Small intestine (tissue), 7 donors: ENCODE measurements around the gene RTKN2. TPM values are rescaled to one million over a fixed set of nuclear protein-coding genes. Genes with fewer than 3 reads are reported as not detected.

Source experiments
- DNase-seq, 2 donors: peaks; one replicate each; pipeline versions ENCODE4 v3.0.0 to v3.0.0-alpha.2; 2013
- FAIRE-seq: peaks from 2 replicates; lab custom pipeline; 2012; peaks lifted over from hg19 to GRCh38; lab: Jason Lieb, UNC
- H3K27ac ChIP-seq, 3 donors: one replicate each; pipeline ENCODE4 v1.5.1; 2013; ENCODE audit warnings: low read length in 2 of 3, mild to moderate bottlenecking in 2 of 3, control low read depth in 1 of 3, inconsistent platforms in 1 of 3, low read depth in 1 of 3, moderate library complexity in 1 of 3
- H3K27me3 ChIP-seq, 3 donors: one replicate each; pipeline ENCODE4 v1.6.1; 2013; ENCODE audit warnings: low read length in 3 of 3, inconsistent platforms in 1 of 3; ENCODE audit not compliant: control insufficient read depth in 3 of 3, insufficient read depth in 3 of 3
- H3K36me3 ChIP-seq, 3 donors: one replicate each; pipeline ENCODE4 v1.6.1; 2013; ENCODE audit warnings: low read length in 3 of 3, inconsistent platforms in 1 of 3, low read depth in 1 of 3, mild to moderate bottlenecking in 1 of 3, moderate library complexity in 1 of 3; ENCODE audit not compliant: control insufficient read depth in 3 of 3, insufficient read depth in 2 of 3
- H3K4me1 ChIP-seq, 3 donors: one replicate each; pipeline ENCODE4 v1.6.1; 2013; ENCODE audit warnings: low read length in 2 of 3, inconsistent platforms in 1 of 3, low read depth in 1 of 3, mild to moderate bottlenecking in 1 of 3, moderate library complexity in 1 of 3; ENCODE audit not compliant: control insufficient read depth in 3 of 3, insufficient read depth in 2 of 3
- H3K4me3 ChIP-seq, 3 donors: one replicate each; pipeline ENCODE4 v1.5.1; 2013; ENCODE audit warnings: low read length in 3 of 3, control low read depth in 1 of 3, inconsistent platforms in 1 of 3, low read depth in 1 of 3, mild to moderate bottlenecking in 1 of 3, moderate library complexity in 1 of 3
- H3K9me3 ChIP-seq, 2 donors: one replicate each; pipeline ENCODE4 v1.6.1; 2013; ENCODE audit warnings: low read depth in 1 of 2, low read length in 1 of 2; ENCODE audit not compliant: control insufficient read depth in 2 of 2, insufficient read depth in 1 of 2
- WGBS, 3 donors: extraction: QIAGEN DNeasy Blood & Tissue Kit; methylation state at CpG; one replicate each; pipeline ENCODE4 v1.1.7; 2013; 5-methylcytosine and 5-hydroxymethylcytosine counted together
- polyA plus RNA-seq, 4 donors: library from polyadenylated mRNA; stranded (reverse) in 3 of 4; unstranded in 1 of 4; fragments of 200-250 nt in 3 of 4; fragments of 120-200 nt in 1 of 4; gene quantifications; one replicate each; pipeline versions ENCODE4 v1.2.1 to v1.2.3, GENCODE V29; 2013
- donor health status: healthy with polysubstance abuse.
- donor health status: control.
- donor health status: control.
- donor health status: Bipolar disorder and iron deficiency.
- donor health status: healthy.

RTKN2 gene
- polyA plus RNA-seq, 4 donors: 0.81 to 6.2 (median 1.7) TPM

DNA sequence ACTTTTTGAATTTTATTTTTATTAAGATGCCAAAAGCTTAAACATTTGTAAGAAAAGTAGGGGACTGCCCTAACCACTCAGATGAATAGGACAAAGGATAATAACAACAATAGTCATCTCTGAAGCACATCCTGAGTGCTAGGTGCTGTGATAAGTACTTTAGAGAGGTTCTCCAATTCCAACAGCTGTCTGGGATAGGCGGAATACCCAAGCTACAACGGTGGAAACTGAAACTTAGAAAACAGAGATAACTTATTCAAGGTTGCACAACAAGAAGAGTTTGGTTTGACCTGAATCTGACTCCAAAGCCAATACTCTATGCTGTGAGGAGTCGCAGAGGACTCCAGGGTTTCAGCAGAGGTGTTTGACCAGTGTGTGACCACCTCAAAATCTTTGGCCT is 2.0 kb downstream of the RTKN2 start:
- H3K9me3 ChIP-seq: no peaks in the 10 kb centered on the region
- DNase-seq (peak; percentile 33 to 36), FAIRE-seq (no peak)
- 12 to 53% (median 40%) methylated on average over 3 of the region's 3 CpGs for WGBS, 3 donors
- H3K27ac ChIP-seq: no peak overlapping the region
- H3K4me1 ChIP-seq: peaks cover 0 to 7% (median 5%) of the 10 kb centered on the region in 3 donors
- H3K27me3 ChIP-seq: no peaks in the 10 kb centered on the region
- no peaks in the 10 kb centered on the region for H3K36me3 ChIP-seq
- no peak overlapping the region for H3K4me3 ChIP-seq

- 39 to 68% (median 48%) methylated on average over 4 of the region's 4 CpGs for WGBS, 3 donors
- Histone ChIP-seq H3K36me3 (peaks cover 0 to 2% (median 0%) of the 10 kb centered on the region in 3 donors), H3K27me3 (no peaks in the 10 kb centered on the region), H3K27ac (no peak overlapping the region), H3K9me3 (no peaks in the 10 kb centered on the region), H3K4me1 (peaks cover 0 to 7% (median 5%) of the 10 kb centered on the region in 3 donors), H3K4me3 (no peak overlapping the region)
- DNase-seq: no peak
- FAIRE-seq: no peak
Measured at GRCh38 chr10:62266147-62266546, 2.5 kb downstream of the RTKN2 start.

DNA sequence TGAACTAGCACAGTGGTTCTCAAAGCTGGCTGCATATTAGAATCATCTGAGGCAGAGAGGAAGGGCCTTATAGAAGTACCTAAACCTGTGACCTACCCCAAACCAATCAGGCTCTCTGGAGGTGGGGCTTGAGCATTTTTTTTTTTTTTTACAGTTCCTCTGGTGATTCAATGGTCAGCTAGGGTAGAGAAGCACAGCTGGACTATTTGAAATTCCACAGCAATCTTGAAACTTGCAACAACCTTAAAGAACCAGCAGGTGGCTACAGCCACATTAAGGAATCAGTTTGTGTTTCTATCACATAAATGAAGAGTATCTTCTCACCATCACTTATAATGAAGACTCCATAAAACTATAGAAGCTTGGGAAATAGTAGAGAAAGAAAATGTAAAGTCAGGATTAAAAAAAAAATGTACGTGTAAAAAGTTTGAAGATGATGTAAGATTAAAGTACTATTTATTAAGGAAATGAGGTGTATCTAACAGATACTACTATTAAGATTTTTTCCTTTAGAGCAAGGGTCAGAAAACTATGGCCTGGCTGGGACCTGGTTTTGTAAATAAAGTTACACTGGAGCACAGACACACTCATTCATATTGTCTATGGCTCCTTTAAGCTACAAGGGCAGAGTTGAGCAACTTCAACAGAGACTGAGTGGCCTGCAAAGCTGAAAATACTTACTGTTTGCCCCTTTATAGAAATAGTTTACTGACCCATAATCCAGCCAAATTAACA is 3.8 kb downstream of the RTKN2 start:
- Histone ChIP-seq H3K4me3 (no peak overlapping the region), H3K27ac (peak overlapping the region in 1 of 3 donors; percentile 41), H3K36me3 (peaks cover 0 to 3% (median 0%) of the 10 kb centered on the region in 3 donors), H3K27me3 (no peaks in the 10 kb centered on the region), H3K4me1 (peaks cover 0 to 7% (median 5%) of the 10 kb centered on the region in 3 donors), H3K9me3 (no peaks in the 10 kb centered on the region)
- DNase-seq (peak; percentile 59 to 60), FAIRE-seq (peak; percentile 47)
- 0 to 27% (median 9%) methylated on average over 1 of the region's 1 CpG for WGBS, 3 donors

- Histone ChIP-seq H3K27ac (no peak overlapping the region), H3K4me3 (no peak overlapping the region), H3K9me3 (no peaks in the 10 kb centered on the region), H3K27me3 (no peaks in the 10 kb centered on the region), H3K4me1 (peaks cover 0 to 5% (median 4%) of the 10 kb centered on the region in 3 donors), H3K36me3 (peaks cover 0 to 3% (median 0%) of the 10 kb centered on the region in 3 donors)
- DNase-seq: no peak
- no peak for FAIRE-seq
Measured at GRCh38 chr10:62264126-62264525, 4.5 kb downstream of the RTKN2 start.

GRCh38 chr10:62261666-62262065 is 7.0 kb downstream of the RTKN2 start:
- H3K4me1 ChIP-seq: peaks cover 0 to 5% (median 4%) of the 10 kb centered on the region in 3 donors
- no peaks in the 10 kb centered on the region for H3K27me3 ChIP-seq
- H3K4me3 ChIP-seq: no peak overlapping the region
- H3K36me3 ChIP-seq: peaks cover 0 to 3% (median 0%) of the 10 kb centered on the region in 3 donors
- H3K9me3 ChIP-seq: no peaks in the 10 kb centered on the region
- no peak overlapping the region for H3K27ac ChIP-seq
- no peak for DNase-seq
- FAIRE-seq: no peak

DNA sequence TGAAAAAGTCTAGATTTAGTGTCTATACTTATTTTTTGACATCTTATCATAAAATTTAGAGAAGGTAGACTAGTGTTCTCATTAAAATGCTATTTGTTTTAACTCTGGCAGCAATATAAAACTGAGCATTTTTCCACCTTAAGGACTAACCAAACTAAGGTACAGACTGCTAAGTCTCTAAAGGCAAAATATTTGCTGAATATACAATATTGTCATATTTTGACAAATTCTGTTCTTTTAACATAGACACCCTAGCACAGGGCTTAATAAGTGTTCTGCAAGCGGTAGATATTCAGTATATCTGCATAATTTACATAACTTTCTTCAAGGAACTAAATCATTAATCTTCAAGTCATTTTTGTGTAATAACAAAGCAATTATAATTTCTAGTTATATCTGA is 8.6 kb downstream of the RTKN2 start:
- Histone ChIP-seq H3K27ac (no peak overlapping the region), H3K36me3 (peaks cover 0 to 3% (median 0%) of the 10 kb centered on the region in 3 donors), H3K9me3 (no peaks in the 10 kb centered on the region), H3K4me3 (no peak overlapping the region), H3K4me1 (peaks cover 0 to 4% (median 0%) of the 10 kb centered on the region in 3 donors), H3K27me3 (no peaks in the 10 kb centered on the region)
- WGBS, 3 donors: 86 to 95% (median 93%) methylated on average over 1 of the region's 1 CpG
- DNase-seq (no peak), FAIRE-seq (no peak)

GRCh38 chr10:62259456-62259855 is 9.2 kb downstream of the RTKN2 start:
- peaks cover 0 to 2% (median 0%) of the 10 kb centered on the region in 3 donors for H3K4me1 ChIP-seq
- WGBS, 3 donors: 72 to 83% (median 75%) methylated on average over 4 of the region's 4 CpGs
- FAIRE-seq (no peak), DNase-seq (no peak)
- H3K36me3 ChIP-seq: peaks cover 0 to 3% (median 0%) of the 10 kb centered on the region in 3 donors
- H3K27ac ChIP-seq: no peak overlapping the region
- no peaks in the 10 kb centered on the region for H3K9me3 ChIP-seq
- no peak overlapping the region for H3K4me3 ChIP-seq
- no peaks in the 10 kb centered on the region for H3K27me3 ChIP-seq

DNA sequence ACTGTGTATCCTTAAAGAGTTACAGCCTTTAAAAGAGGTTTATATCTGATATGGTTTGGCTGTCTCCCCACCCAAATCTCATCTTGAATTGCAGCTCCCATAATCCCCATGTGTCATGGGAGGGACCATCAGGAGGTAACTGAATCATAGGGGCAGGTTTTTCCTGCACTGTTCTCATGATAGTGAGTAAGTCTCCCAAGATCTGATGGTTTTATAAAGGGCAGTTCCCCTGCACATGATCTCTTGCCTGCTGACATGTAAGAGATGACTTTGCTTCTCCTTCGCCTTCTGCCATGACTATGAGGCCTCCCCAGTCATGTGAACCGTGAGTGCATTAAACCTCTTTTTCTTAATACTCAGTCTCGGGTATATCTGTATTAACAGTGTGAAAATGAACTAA is 9.7 kb downstream of the RTKN2 start:
- 96 to 97% (median 96%) methylated on average over 3 of the region's 3 CpGs for WGBS, 3 donors

More for the DNA sequence above, 9.7 kb downstream of the RTKN2 start:
- Histone ChIP-seq H3K4me3 (no peak overlapping the region), H3K27ac (no peak overlapping the region), H3K36me3 (peaks cover 0 to 3% (median 0%) of the 10 kb centered on the region in 3 donors), H3K4me1 (no peaks in the 10 kb centered on the region), H3K27me3 (no peaks in the 10 kb centered on the region), H3K9me3 (no peaks in the 10 kb centered on the region)
- DNase-seq (no peak), FAIRE-seq (no peak)
